ENCODE measurements around the gene PIP.
"Not testable (repeated sequence)": the region's sequence is repeated elsewhere in the genome, so short reads cannot be mapped to it uniquely, and the experiment has no call there.

PIP gene

GRCh38 chr7:143147070-143147469, 15.2 kb downstream of the PIP start:
- ChIA-PET POLR2A (no interaction called here), CTCF (no interaction called here)
- no peak for DNase-seq (ENCODE audit: extremely low spot score)
- TF ChIP-seq, protein P1, sequence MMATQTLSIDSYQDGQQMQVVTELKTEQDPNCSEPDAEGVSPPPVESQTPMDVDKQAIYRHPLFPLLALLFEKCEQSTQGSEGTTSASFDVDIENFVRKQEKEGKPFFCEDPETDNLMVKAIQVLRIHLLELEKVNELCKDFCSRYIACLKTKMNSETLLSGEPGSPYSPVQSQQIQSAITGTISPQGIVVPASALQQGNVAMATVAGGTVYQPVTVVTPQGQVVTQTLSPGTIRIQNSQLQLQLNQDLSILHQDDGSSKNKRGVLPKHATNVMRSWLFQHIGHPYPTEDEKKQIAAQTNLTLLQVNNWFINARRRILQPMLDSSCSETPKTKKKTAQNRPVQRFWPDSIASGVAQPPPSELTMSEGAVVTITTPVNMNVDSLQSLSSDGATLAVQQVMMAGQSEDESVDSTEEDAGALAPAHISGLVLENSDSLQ (IDR thresholded peaks at IDR 0.05), result no peak
- TF ChIP-seq HDGF (IDR thresholded peaks at IDR 0.05; ENCODE audit: borderline replicate concordance), result no peak
- TF ChIP-seq SUZ12 (IDR thresholded peaks at IDR 0.05), result no peak
- no peak for TF ChIP-seq ARNT (IDR thresholded peaks at IDR 0.05)
- TF ChIP-seq LEF1 (IDR thresholded peaks at IDR 0.05; ENCODE audit: borderline replicate concordance), result no peak
- no peak for TF ChIP-seq CTBP1 (IDR thresholded peaks at IDR 0.05; ENCODE audit: borderline replicate concordance)
- no peak for TF ChIP-seq FOXA1 (IDR thresholded peaks at IDR 0.05)
- no peak for TF ChIP-seq ZNF384 (IDR thresholded peaks at IDR 0.05)
- no peak for TF ChIP-seq FOXM1 (IDR thresholded peaks at IDR 0.05; ENCODE audit: borderline replicate concordance)
- no peak for TF ChIP-seq FOXK2 (IDR thresholded peaks at IDR 0.05)
- TF ChIP-seq SP1 (IDR thresholded peaks at IDR 0.05), result no peak
- TF ChIP-seq ELF4 (IDR thresholded peaks at IDR 0.05), result no peak
- TF ChIP-seq NFRKB (IDR thresholded peaks at IDR 0.05), result no peak
- no peak for TF ChIP-seq TARDBP (IDR thresholded peaks at IDR 0.05)
- TF ChIP-seq L3MBTL2 (conservative IDR thresholded peaks at IDR 0.05), result no peak
- no peak for TF ChIP-seq BHLHE40 (IDR thresholded peaks at IDR 0.05; ENCODE audit: borderline replicate concordance)

DNA sequence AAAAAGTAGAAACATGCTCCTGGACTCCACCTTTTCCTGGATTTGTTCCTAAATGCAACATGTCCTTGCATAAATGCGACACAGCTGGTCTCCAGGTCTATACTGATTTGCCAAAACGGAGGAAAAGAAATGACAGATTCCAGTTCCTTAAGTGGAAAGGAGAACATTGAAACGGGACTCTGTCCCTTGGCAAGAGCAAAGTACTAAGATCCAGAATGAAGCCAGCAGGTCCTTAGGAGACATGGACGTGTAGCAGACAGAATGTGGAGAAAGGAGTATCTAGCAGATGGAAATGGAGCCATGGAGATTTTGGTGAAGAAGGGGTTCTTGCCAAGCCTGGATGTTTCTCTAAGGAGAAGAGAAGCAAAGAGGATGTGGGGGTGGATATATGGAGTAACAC, 16.2 kb downstream of the PIP start:
- TF ChIP-seq LEF1 (IDR thresholded peaks at IDR 0.05; ENCODE audit: borderline replicate concordance) (no peak), BHLHE40 (IDR thresholded peaks at IDR 0.05; ENCODE audit: borderline replicate concordance) (no peak), SUZ12 (IDR thresholded peaks at IDR 0.05) (no peak), NFRKB (IDR thresholded peaks at IDR 0.05) (no peak), ZNF384 (IDR thresholded peaks at IDR 0.05) (no peak), CTBP1 (IDR thresholded peaks at IDR 0.05; ENCODE audit: borderline replicate concordance) (no peak)
- TF ChIP-seq, protein P1 (IDR thresholded peaks at IDR 0.05), result no peak
- ChIA-PET CTCF (no interaction called here), POLR2A (no interaction called here)
- DNase-seq (ENCODE audit: extremely low spot score), result no peak

DNA sequence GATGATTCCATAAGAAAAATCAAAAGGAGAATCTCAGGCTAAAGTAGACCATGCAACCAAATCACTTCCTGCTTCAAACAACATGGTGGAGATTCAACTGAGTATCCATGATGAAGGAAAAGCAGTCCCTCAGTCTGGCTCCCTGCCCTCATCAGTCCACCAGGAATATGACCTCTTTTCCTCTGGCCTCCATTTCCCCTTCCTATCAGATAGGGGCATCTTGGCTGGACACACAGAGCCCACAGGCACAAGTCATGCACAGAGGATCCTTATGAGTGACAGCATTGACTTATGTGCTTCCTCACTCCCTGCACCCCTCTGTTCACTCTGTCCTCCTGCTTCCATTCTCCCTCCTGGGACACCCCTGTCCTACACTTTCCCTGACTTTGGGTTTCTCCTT, 16.8 kb downstream of the PIP start:
- CTCF ChIA-PET, result no interaction called here
- TF ChIP-seq ARNT (IDR thresholded peaks at IDR 0.05) (no peak), HDGF (IDR thresholded peaks at IDR 0.05; ENCODE audit: borderline replicate concordance) (no peak)
- POLR2A ChIA-PET, result no interaction called here
- no peak for DNase-seq (ENCODE audit: extremely low spot score)

DNA sequence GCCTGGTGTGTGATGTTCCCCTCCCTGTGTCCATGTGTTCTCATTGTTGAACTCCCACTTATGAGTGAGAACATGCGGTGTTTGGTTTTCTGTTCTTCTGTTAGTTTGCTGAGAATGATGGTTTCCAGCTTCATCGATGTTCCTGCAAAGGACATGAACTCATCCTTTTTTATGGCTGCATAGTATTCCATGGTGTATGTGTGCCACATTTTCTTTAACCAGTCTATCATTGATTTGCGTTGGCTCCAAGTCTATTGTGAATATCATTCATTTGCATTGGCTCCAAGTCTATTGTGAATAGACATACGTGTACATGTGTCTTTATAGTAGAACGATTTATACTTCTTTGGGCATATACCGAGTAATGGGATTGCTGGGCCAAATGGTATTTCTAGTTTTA, 18.8 kb downstream of the PIP start:
- DNase-seq (ENCODE audit: extremely low spot score); POLR2A ChIA-PET; CTCF ChIA-PET: not testable (repeated sequence)

DNA sequence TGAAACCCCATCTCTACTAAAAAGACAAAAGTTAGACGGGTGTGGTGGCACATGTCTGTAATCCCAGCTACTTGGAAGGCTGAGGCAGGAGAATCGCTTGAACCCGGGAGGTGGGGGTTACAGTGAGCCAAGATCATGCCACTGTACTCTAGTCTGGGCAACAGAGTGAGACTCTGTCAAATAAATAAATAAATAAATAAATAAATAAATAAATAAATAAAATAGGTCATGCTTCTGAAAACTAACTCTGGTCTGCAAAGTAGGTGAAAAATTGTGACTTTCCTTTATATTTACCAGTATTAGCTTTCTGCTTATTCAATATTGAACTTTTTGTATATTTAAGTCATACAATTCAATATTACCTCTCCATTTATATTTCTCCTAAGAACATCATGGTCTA, 26.7 kb downstream of the PIP start:
- CTCF ChIA-PET; DNase-seq (ENCODE audit: extremely low spot score); POLR2A ChIA-PET: not testable (repeated sequence)

- ChIA-PET POLR2A (no interaction called here), CTCF (interaction anchor here (0.7 kb wide), 1 partner anchor 9 kb away, joined by 5 read pairs; no protein-coding TSS in a partner anchor)
- TF ChIP-seq TARDBP (IDR thresholded peaks at IDR 0.05), result no peak
- no peak for DNase-seq (ENCODE audit: extremely low spot score)
Measured at GRCh38 chr7:143171697-143172096, 39.8 kb downstream of the PIP start.

GRCh38 chr7:143172354-143172753, 40.5 kb downstream of the PIP start:
- CTCF ChIA-PET, result no interaction called here
- TF ChIP-seq CTBP1 (IDR thresholded peaks at IDR 0.05; ENCODE audit: borderline replicate concordance) (no peak), ELF4 (IDR thresholded peaks at IDR 0.05) (no peak), FOXA1 (IDR thresholded peaks at IDR 0.05) (no peak), BHLHE40 (IDR thresholded peaks at IDR 0.05; ENCODE audit: borderline replicate concordance) (no peak), LEF1 (IDR thresholded peaks at IDR 0.05; ENCODE audit: borderline replicate concordance) (no peak), ARNT (IDR thresholded peaks at IDR 0.05) (no peak), L3MBTL2 (conservative IDR thresholded peaks at IDR 0.05) (no peak), NFRKB (IDR thresholded peaks at IDR 0.05) (no peak), HDGF (IDR thresholded peaks at IDR 0.05; ENCODE audit: borderline replicate concordance) (no peak), FOXM1 (IDR thresholded peaks at IDR 0.05; ENCODE audit: borderline replicate concordance) (no peak), SUZ12 (IDR thresholded peaks at IDR 0.05) (no peak), TARDBP (IDR thresholded peaks at IDR 0.05) (no peak), ZNF384 (IDR thresholded peaks at IDR 0.05) (no peak), FOXK2 (IDR thresholded peaks at IDR 0.05) (no peak), SP1 (IDR thresholded peaks at IDR 0.05) (no peak)
- TF ChIP-seq, protein P1 (IDR thresholded peaks at IDR 0.05), result no peak
- no peak for DNase-seq (ENCODE audit: extremely low spot score)
- POLR2A ChIA-PET, result no interaction called here

GRCh38 chr7:143176128-143176527, 44.3 kb downstream of the PIP start:
- POLR2A ChIA-PET, result no interaction called here
- no peak for DNase-seq (ENCODE audit: extremely low spot score)
- TF ChIP-seq SP1 (IDR thresholded peaks at IDR 0.05) (no peak), ARNT (IDR thresholded peaks at IDR 0.05) (no peak), FOXK2 (IDR thresholded peaks at IDR 0.05) (no peak), TARDBP (IDR thresholded peaks at IDR 0.05) (no peak), L3MBTL2 (conservative IDR thresholded peaks at IDR 0.05) (no peak), LEF1 (IDR thresholded peaks at IDR 0.05; ENCODE audit: borderline replicate concordance) (no peak), ZNF384 (IDR thresholded peaks at IDR 0.05) (no peak), NFRKB (IDR thresholded peaks at IDR 0.05) (no peak), FOXA1 (IDR thresholded peaks at IDR 0.05) (no peak), ELF4 (IDR thresholded peaks at IDR 0.05) (no peak), CTBP1 (IDR thresholded peaks at IDR 0.05; ENCODE audit: borderline replicate concordance) (no peak), HDGF (IDR thresholded peaks at IDR 0.05; ENCODE audit: borderline replicate concordance) (no peak), SUZ12 (IDR thresholded peaks at IDR 0.05) (no peak), BHLHE40 (IDR thresholded peaks at IDR 0.05; ENCODE audit: borderline replicate concordance) (no peak)
- TF ChIP-seq, protein P1 (IDR thresholded peaks at IDR 0.05), result no peak
- CTCF ChIA-PET, result interaction anchor here (1.9 kb wide), 1 partner anchor 39 kb away, joined by 8 read pairs; no protein-coding TSS in a partner anchor
